Fibroblast of villous mesenchyme (primary cell): ENCODE measurements around the gene MXD3. TPM values are rescaled to one million over a fixed set of nuclear protein-coding genes. Genes with fewer than 3 reads are reported as not detected.

ENCODE experiments used
- DNase-seq: peaks from one replicate; pipeline ENCODE4 v3.0.0-alpha.2; 2010; ENCODE audit warnings: low read depth
- H3K4me3 ChIP-seq: 2 replicates; pipeline ENCODE4 v1.5.1; 2011; ENCODE audit warnings: low read depth, mild to moderate bottlenecking, low read length
- CTCF ChIP-seq: IDR thresholded peaks from 2 replicates; pipeline ENCODE4 v1.5.1; 2012; ENCODE audit warnings: low read depth, mild to moderate bottlenecking, low read length; ENCODE audit not compliant: insufficient read depth
- total RNA-seq: library from RNA; depleted of rRNA; stranded (reverse); fragments of >200 nt; gene quantifications from 2 replicates; pipeline ENCODE4 v1.2.3, GENCODE V29; 2012

MXD3 gene
- total RNA-seq, 1 donor: 9.1 TPM

- TF ChIP-seq CTCF: no peak
- DNase-seq: no peak
- no peak overlapping the region for H3K4me3 ChIP-seq
Observed at GRCh38 chr5:177357146-177357458, 45.4 kb upstream of the MXD3 start.

GRCh38 chr5:177356746-177357145, 45.0 kb upstream of the MXD3 start:
- DNase-seq: no peak
- no peak overlapping the region for H3K4me3 ChIP-seq
- no peak for TF ChIP-seq CTCF

- H3K4me3 ChIP-seq: no peak overlapping the region
- no peak for TF ChIP-seq CTCF
- DNase-seq: no peak
Observed at GRCh38 chr5:177355868-177356168, 44.1 kb upstream of the MXD3 start.

- no peak for DNase-seq
- H3K4me3 ChIP-seq: no peak overlapping the region
- no peak for TF ChIP-seq CTCF
Observed at GRCh38 chr5:177355162-177355867, 43.6 kb upstream of the MXD3 start.

- TF ChIP-seq CTCF: no peak
- no peak for DNase-seq
- H3K4me3 ChIP-seq: no peak overlapping the region
Observed at GRCh38 chr5:177354711-177355110, 43.0 kb upstream of the MXD3 start.

- DNase-seq: no peak
- no peak overlapping the region for H3K4me3 ChIP-seq
- TF ChIP-seq CTCF: no peak
Observed at GRCh38 chr5:177354256-177354655, 42.6 kb upstream of the MXD3 start.

GRCh38 chr5:177353093-177353492, 41.4 kb upstream of the MXD3 start:
- H3K4me3 ChIP-seq: no peak overlapping the region
- no peak for TF ChIP-seq CTCF
- DNase-seq: no peak
